Tibial nerve (tissue), 3 donors: ENCODE results near the gene IBA57.

ENCODE experiments used
- CTCF ChIP-seq, 5 experiments: fragments of 200-600 bp in 3 of 5; fragments of 450-650 bp in 2 of 5; sonication (generic) in 3 of 5; IDR thresholded peaks; one replicate each; pipeline ENCODE4 v1.5.1; 2016 to 2019; ENCODE audit warnings: antibody characterized with exemption in 5 of 5, mild to moderate bottlenecking in 3 of 5, moderate library complexity in 2 of 5
- POLR2A ChIP-seq, 2 donors: fragments of 450-650 bp; IDR thresholded peaks; one replicate each; pipeline ENCODE4 v1.6.1; 2017; ENCODE audit warnings: antibody characterized with exemption in 2 of 2, mild to moderate bottlenecking in 2 of 2, moderate library complexity in 2 of 2

GRCh38 chr1:228198977-228199590, 33.5 kb downstream of the IBA57 start:
- TF ChIP-seq CTCF (IDR thresholded peaks at IDR 0.05) (no peak), POLR2A (IDR thresholded peaks at IDR 0.05) (no peak)
